ENCODE measurements around the gene RIMBP2.

RIMBP2 gene

GRCh38 chr12:130521375-130522124 lies 194.5 kb downstream of the RIMBP2 start:
- FAIRE-seq = no peak

DNA sequence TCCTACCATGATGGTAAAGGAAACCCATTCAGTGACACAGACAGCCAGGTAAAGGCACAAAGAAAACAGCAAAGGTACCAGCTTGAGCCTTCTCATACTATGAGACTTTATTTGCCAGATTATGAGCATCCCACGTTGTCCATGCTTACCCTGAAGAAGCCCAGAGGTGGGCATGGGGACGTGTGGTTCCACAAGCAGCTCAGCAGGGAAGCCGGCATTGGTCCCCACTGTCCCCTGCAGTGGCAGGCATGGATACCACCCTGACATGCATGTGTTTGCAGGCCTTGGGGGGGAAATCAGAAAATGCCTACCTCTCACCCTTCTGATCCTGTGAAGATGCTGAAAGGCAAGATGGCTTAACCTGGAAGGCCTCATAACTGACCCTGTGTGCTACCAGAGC lies 195.3 kb downstream of the RIMBP2 start:
- DNase-seq (ENCODE audit: insufficient read length, low spot score) = no peak
- FAIRE-seq = no peak

More at GRCh38 chr12:130521375-130522124, 194.5 kb downstream of the RIMBP2 start:
- DNase-seq (ENCODE audit: insufficient read length, low spot score) = no peak

GRCh38 chr12:130517588-130517987 lies 198.5 kb downstream of the RIMBP2 start:
- no peak for FAIRE-seq
- DNase-seq (ENCODE audit: insufficient read length, low spot score) = no peak

- FAIRE-seq (no peak), DNase-seq (ENCODE audit: insufficient read length, low spot score) (no peak)
Observed at GRCh38 chr12:130514149-130514551, 201.9 kb downstream of the RIMBP2 start.

DNA sequence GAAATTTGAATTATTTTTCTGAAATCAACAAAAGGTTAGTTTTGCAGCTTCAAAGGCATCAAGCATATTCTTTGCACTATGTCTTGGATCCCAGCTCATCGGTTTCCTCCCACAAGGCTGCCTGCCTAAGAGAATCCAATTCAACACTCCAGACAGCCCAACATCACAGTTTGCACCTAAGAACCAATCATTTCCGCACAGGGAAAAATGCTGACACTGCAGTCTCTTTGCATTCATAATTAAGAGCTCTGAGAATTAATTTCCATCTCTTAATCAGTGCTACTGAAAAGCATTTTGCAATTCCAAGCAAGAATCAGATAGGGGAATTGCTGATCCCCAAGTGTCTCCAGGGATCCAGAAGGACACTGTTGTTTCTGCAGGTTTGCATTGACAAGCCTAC lies 202.5 kb downstream of the RIMBP2 start:
- no peak for DNase-seq (ENCODE audit: insufficient read length, low spot score)
- no peak for FAIRE-seq

- FAIRE-seq (no peak), DNase-seq (ENCODE audit: insufficient read length, low spot score) (no peak)
Observed at GRCh38 chr12:130511285-130511684, 204.8 kb downstream of the RIMBP2 start.

DNA sequence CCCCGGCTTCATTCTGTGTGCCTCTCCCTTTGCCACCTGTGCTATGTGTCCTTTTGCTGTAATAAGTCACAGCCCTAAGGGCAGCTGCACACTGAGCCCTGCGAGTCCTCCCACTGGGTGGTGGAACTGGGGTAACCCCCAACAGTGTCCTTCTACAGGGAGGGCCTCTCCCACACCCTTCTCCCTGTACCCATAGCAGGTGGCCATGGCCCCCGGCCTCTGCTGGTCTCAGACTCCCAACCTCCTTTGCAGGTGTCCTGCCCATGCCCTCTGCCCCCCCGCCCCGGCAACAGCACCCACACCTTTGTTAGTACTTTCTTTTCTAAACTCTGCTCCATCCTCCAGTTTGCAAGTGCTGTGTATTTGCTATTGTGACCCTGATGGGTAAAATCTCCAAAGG lies 206.6 kb downstream of the RIMBP2 start:
- no peak for DNase-seq (ENCODE audit: insufficient read length, low spot score)
- FAIRE-seq = no peak

GRCh38 chr12:130508847-130509246 lies 207.3 kb downstream of the RIMBP2 start:
- no peak for FAIRE-seq

DNA sequence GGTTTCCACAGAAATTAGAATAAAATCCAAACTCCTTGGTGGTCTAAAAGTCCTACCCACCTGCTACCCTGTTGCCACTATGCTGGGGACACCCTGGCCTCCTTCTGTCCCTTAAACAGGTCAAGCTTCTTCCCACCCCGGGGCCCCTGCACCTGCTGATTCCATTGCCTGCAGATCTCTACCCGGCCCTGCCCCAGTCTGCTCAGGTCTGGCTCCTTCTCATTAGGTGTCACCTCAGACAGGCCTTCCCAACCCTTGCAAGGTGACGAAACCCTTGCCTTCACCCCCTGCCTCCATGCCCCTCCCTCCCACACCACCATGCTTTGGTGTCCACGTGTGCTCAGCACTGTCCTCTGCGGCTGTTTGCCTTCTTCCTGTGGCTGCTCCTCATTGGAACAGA lies 207.8 kb downstream of the RIMBP2 start:
- FAIRE-seq = no peak
- DNase-seq (ENCODE audit: insufficient read length, low spot score) = no peak

More at GRCh38 chr12:130508847-130509246, 207.3 kb downstream of the RIMBP2 start:
- DNase-seq (ENCODE audit: insufficient read length, low spot score) = no peak

DNA sequence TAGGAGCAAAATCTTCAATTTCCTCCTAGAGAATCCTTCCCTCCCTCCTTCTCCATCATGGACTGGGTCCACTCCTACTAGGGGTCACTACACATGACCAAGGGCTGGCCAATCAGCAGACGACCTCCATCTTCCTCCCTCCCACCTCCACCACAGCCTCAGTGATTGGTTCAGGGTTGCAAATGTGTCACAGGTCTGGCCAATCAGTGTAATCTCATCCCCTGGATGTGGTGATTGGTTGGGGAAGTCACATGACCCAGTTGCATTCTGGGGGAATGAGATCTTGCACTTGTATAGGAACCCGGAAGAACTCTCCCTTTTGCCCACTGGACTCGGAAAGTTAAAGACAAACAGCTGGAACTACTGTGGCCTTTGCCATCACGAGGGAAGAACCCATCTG lies 209.3 kb downstream of the RIMBP2 start:
- FAIRE-seq (no peak), DNase-seq (ENCODE audit: insufficient read length, low spot score) (no peak)

- FAIRE-seq (no peak), DNase-seq (ENCODE audit: insufficient read length, low spot score) (no peak)
Observed at GRCh38 chr12:130504840-130505175, 211.3 kb downstream of the RIMBP2 start.

DNA sequence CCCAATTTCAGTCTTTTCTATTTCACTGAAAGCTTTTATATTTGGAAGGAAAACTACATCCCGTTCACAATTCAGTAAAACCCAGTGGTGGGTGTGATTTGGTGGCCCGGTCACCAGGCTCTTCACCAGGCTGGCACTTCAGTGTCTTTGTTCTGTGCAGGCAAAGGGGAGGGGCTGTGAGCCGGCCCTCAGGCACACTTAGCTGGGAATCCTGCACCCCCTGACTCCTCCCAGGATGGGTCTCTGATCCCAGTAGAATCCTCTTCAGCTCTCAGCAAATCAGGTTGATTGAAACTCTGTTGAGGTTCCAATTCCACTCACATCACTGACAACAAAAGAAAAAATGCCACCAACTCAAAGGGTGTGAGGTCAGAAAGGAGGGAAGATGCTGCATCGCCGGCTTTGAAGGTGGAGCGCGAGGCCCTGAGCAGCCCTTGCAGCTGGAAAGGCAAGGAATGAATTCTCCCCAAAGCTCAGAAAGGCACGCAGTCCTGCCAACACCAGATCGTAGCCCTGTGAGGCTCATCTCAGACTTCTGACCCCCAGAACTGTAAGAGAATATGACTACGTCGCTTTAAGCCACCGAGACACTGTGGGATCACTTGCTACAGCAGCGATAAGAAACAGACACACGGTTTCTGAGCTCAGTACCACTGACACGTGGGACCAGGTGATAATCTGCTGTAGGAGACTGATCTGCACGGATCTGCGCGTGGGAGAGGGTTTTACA lies 211.8 kb downstream of the RIMBP2 start:
- no peak for FAIRE-seq
- DNase-seq (ENCODE audit: insufficient read length, low spot score) = no peak

DNA sequence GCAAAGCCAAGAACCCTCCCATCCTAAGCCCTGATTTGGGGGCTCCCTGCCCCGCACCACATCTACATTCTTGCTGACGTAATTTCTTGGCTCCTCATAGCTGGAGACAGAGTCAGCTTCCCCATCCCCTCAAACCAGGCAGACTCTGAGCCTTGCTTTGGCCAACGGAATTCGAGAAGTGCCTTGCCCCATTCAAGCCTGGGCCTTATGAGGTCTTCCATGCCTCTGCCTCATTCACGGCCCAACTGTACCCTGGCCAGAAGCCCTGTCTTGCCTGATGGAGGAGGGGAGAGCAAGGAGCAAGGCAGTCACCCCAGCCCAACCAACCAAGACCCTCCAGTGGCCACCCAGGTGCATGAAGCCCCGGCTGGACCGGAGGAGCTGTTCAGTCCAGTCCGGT lies 214.3 kb downstream of the RIMBP2 start:
- no peak for FAIRE-seq

DNA sequence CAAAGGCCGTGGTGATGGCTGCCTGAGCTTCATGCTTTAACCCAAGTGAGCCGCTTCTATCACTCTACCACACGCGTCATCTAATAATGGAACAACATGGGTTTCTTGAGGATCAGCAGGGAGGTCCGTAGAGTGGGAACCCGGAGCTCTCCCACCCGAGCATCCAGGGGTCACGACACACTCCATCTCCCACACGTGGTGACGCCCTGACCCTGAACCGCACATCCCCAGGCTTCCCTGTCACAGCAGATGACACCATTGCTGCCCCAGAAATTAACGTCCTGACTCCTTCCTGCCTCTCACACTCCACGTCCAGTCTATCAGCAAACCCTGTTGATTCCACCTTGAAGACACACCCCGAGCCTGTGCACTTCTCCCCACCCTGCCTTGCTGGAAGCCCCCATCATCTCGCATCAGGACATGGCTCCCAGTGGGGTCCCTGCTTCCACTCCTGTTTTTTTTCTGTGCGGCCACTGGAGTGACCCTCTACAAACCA lies 215.2 kb downstream of the RIMBP2 start:
- FAIRE-seq = no peak
- no peak for DNase-seq (ENCODE audit: insufficient read length, low spot score)

More for the DNA sequence above, 214.3 kb downstream of the RIMBP2 start:
- no peak for DNase-seq (ENCODE audit: insufficient read length, low spot score)

GRCh38 chr12:130499474-130499873 lies 216.6 kb downstream of the RIMBP2 start:
- FAIRE-seq (no peak), DNase-seq (ENCODE audit: insufficient read length, low spot score) (no peak)

- no peak for DNase-seq (ENCODE audit: insufficient read length, low spot score)
- no peak for FAIRE-seq
Observed at GRCh38 chr12:130498589-130499385, 217.3 kb downstream of the RIMBP2 start.

- FAIRE-seq = no peak
Observed at GRCh38 chr12:130497991-130498390, 218.1 kb downstream of the RIMBP2 start.

GRCh38 chr12:130497321-130497720 lies 218.8 kb downstream of the RIMBP2 start:
- FAIRE-seq = no peak
- DNase-seq (ENCODE audit: insufficient read length, low spot score) = no peak

More at GRCh38 chr12:130497991-130498390, 218.1 kb downstream of the RIMBP2 start:
- DNase-seq (ENCODE audit: insufficient read length, low spot score) = no peak

- no peak for FAIRE-seq
- no peak for DNase-seq (ENCODE audit: insufficient read length, low spot score)
Observed at GRCh38 chr12:130496516-130497120, 219.5 kb downstream of the RIMBP2 start.

DNA sequence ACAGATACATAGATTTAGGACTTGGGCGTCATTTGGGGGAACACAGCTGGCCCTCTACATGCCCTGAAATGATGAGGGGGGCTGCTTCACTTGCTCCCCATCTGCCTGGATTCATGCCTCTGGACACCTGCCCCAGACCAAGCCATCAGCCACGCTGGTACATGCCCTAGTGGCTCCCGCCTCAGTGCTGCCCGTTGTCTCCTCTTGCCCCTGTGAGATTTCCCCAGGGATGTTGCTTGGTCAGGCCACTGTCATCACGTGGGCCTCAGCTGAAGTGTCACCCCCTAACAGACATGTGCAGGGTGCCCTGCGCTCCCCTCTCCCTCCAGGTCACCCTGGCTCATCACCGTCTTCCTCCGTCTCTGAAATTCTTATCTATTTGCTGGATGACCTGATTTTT lies 220.9 kb downstream of the RIMBP2 start:
- no peak for DNase-seq (ENCODE audit: insufficient read length, low spot score)

DNA sequence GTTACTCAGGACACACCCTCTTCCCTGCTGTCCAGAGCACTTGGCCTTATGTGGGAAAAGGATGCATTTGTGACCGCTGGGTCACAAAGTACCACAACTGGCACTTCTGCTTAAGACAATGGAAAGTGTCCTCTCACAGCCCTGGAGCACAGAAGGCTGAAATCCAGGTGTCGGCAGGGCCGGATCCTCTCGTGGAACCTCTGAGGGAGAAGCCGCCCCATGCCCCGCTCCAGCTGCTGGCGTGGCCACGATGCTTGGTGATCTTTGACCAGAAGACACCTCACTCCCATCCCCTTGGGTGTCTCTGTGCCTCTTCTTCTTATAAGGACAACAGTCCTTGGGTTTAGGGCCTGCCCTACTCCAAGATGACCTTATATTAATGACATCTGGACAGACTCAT lies 221.4 kb downstream of the RIMBP2 start:
- DNase-seq (ENCODE audit: insufficient read length, low spot score) (no peak), FAIRE-seq (no peak)

More for the DNA sequence above, 220.9 kb downstream of the RIMBP2 start:
- FAIRE-seq = no peak
